Panc1 (cell line): ENCODE results near the gene MAPK10.

Experiments used
- CTCF ChIP-seq: fragments of 450-650 bp; IDR thresholded peaks from 2 replicates; pipeline ENCODE4 v1.5.1; 2017; ENCODE audit warnings: mild to moderate bottlenecking
- REST ChIP-seq, 2 experiments: IDR thresholded peaks; 2 replicates each; pipeline ENCODE4 v1.6.1; 2011 to 2012; ENCODE audit warnings: low read depth in 2 of 2, control low read depth in 1 of 2, low read length in 1 of 2, mild to moderate bottlenecking in 1 of 2, moderate library complexity in 1 of 2; ENCODE audit not compliant: insufficient read depth in 1 of 2
- SIN3A ChIP-seq: IDR thresholded peaks from 2 replicates; pipeline ENCODE4 v1.6.1; 2012; ENCODE audit warnings: low read depth, mild to moderate bottlenecking, low read length, moderate library complexity, borderline replicate concordance; ENCODE audit not compliant: insufficient read depth

- TF ChIP-seq CTCF (no peak), REST (IDR thresholded peaks at IDR 0.05; ENCODE audit: insufficient read depth in 1 of 2, low read depth in 2 of 2, low read length in 1 of 2) (no peak), SIN3A (no peak)
Observed at GRCh38 chr4:86014599-86014998, 345.3 kb downstream of the MAPK10 start.
